Karpas-422 (cell line): Measurements from ENCODE around the gene PPP2R3B. TPM values are rescaled to one million over a fixed set of nuclear protein-coding genes. Genes with fewer than 3 reads are reported as not detected.

Source experiments
- DNase-seq: peaks from one replicate; pipeline ENCODE4 v3.0.0-alpha.2; 2015
- H2AFZ ChIP-seq: fragments of 200-600 bp; sonication (generic); 2 replicates; pipeline ENCODE4 v1.6.1; 2014; ENCODE audit warnings: antibody characterized with exemption, low read length, mixed read lengths
- H3K27ac ChIP-seq: fragments of 200-600 bp; sonication (generic); 2 replicates; pipeline ENCODE4 v1.5.1; 2014; ENCODE audit warnings: mild to moderate bottlenecking, low read length, moderate library complexity
- H3K27me3 ChIP-seq: fragments of 200-600 bp; sonication (generic); 2 replicates; pipeline ENCODE4 v1.6.1; 2014; ENCODE audit warnings: low read length, mixed read lengths
- H3K36me3 ChIP-seq: fragments of 200-600 bp; sonication (generic); 2 replicates; pipeline ENCODE4 v1.6.1; 2014; ENCODE audit warnings: low read length, mixed read lengths; ENCODE audit not compliant: insufficient read depth
- H3K4me1 ChIP-seq: fragments of 200-600 bp; sonication (generic); 2 replicates; pipeline ENCODE4 v1.6.1; 2014; ENCODE audit warnings: mild to moderate bottlenecking, low read length, mixed read lengths
- H3K4me2 ChIP-seq: fragments of 200-600 bp; sonication (generic); 2 replicates; pipeline ENCODE4 v1.6.1; 2014; ENCODE audit warnings: low read length, low read depth, mild to moderate bottlenecking; ENCODE audit not compliant: poor library complexity, severe bottlenecking
- H3K4me3 ChIP-seq: fragments of 200-600 bp; sonication (generic); 2 replicates; pipeline ENCODE4 v1.5.1; 2014; ENCODE audit warnings: mild to moderate bottlenecking, antibody characterized with exemption, low read length, mixed read lengths
- H3K79me2 ChIP-seq: fragments of 200-600 bp; sonication (generic); 2 replicates; pipeline ENCODE4 v1.6.1; 2014; ENCODE audit warnings: mild to moderate bottlenecking, low read length, mixed read lengths
- H3K9ac ChIP-seq: fragments of 200-600 bp; sonication (generic); 2 replicates; pipeline ENCODE4 v1.6.0; 2014; ENCODE audit warnings: low read length
- H3K9me2 ChIP-seq: fragments of 200-600 bp; sonication (generic), shearing (Covaris generic); replicated peaks from 2 replicates; pipeline ENCODE4 v1.6.0; 2014; ENCODE audit warnings: mild to moderate bottlenecking, low read length, moderate library complexity; ENCODE audit not compliant: insufficient read depth
- H3K9me3 ChIP-seq: fragments of 300-700, 200-600 bp; sonication (generic); 2 replicates; pipeline ENCODE4 v1.6.1; 2014; ENCODE audit warnings: low read length, mixed read lengths
- H4K20me1 ChIP-seq: fragments of 200-600 bp; sonication (generic); 2 replicates; pipeline ENCODE4 v1.6.1; 2014; ENCODE audit warnings: mild to moderate bottlenecking, antibody characterized with exemption, low read length, low read depth; ENCODE audit not compliant: insufficient read depth
- total RNA-seq: library from RNA; depleted of rRNA; stranded (reverse); fragments of >200 nt; shearing (Covaris generic); gene quantifications from 2 replicates; pipeline ENCODE4 v1.2.3, GENCODE V29; 2014; ENCODE audit warnings: low replicate concordance

Gene PPP2R3B
- total RNA-seq, 1 experiment from 2014 or later, result 23.2 TPM

DNA sequence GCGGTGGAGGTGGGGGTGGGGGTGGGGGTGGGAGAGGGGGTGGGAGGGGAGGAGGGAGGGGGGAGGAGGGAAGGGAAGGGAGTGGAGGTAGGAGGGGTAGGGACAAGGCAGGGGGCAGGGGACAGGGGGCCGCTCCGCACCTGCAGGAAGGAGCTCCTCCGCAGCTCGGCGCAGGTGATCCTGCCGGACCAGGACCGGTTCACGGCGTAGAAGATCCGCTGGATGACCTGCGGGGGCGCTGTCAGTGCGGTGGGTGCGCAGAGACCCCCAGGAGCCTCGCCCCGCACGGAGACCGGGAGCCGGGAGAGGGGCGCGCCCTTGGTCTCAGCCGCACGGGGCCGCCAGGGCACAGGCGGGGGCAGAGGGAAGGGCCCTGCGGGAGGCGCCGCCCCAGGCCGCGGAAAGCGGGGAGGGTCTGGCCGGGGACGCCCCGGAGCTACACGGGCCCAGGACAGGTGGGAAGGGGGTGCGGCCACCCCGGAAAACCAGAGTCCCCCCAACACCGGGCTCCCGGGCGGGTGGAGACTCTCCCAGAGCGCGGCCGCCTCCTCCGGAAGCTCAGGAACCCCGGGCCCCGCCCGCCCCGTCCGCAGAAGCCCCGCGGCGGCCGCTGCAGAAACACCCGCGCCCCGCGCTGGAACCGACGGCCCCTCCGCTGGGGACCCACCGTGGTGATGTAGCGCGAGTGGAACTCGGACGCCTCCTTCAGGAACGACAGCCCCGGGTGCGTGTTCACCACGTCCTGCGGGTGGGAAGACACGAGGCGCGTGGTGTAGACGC, 40.5 kb downstream of the PPP2R3B start:
- no peaks in the 10 kb centered on the region; the same call in 1 of the 2 replicates for H3K9me3 ChIP-seq

DNA sequence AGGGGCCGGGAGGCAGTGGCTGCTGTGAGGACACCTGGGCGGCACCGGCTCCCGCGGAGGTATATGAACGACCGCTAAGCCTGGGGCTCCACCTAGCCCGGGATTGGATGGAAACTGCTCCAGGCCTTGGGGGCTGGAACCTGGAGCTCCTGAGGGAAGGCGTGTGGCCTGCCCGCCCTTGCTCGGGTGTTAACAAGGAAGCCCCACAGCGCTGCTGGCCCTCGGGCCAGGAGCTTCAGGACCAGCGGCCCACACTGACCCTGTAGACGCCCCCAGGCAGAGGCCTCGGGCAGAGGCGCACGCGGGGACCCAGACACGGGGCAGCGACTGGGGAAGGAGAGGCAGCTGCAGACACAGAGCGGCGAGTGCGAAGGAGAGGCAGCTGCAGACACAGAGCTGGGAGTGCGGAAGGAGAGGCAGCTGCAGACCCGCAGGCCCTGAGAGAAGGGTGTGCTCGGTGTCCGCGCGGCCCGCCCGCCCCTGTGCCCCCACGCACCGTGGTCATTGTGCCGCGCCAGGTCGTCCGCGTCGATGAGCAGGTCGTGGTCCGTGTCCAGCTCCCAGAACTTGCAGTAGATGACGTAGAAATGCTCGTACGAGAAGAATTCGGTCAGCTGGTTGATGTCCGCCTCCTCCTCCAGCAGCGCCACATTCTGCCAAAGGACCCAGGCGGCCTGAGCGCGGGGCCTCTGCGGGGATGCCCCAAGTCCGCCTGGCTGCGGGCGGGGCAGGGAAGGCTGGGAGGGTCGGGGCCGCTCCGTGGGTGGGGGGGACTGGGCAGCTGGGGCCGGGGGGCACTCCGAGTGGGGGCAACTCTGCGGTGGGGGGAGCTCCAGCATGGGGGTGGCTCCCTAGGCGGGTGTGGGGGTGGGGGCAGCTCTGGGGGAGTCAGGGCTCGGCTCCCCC, 41.4 kb downstream of the PPP2R3B start:
- Histone ChIP-seq H3K36me3 (peaks cover 23% of the 10 kb centered on the region), H3K9me3 (no peaks in the 10 kb centered on the region; the same call in 1 of the 2 replicates)

More for the DNA sequence above, 40.5 kb downstream of the PPP2R3B start:
- H3K36me3 ChIP-seq, result peaks cover 25% of the 10 kb centered on the region
- H2AFZ ChIP-seq, result no peak overlapping the region
- H3K27me3 ChIP-seq, result no peaks in the 10 kb centered on the region
- no peak overlapping the region for H3K27ac ChIP-seq
- H3K4me3 ChIP-seq, result no peak overlapping the region
- H3K4me1 ChIP-seq, result no peaks in the 10 kb centered on the region
- no peak overlapping the region for H3K9ac ChIP-seq
- no peaks in the 10 kb centered on the region for H3K9me2 ChIP-seq
- H3K4me2 ChIP-seq, result no peak overlapping the region
- no peaks in the 10 kb centered on the region for H4K20me1 ChIP-seq
- DNase-seq, result no peak
- H3K79me2 ChIP-seq, result peaks cover 22% of the 10 kb centered on the region

GRCh38 chrX:344371-344901, 42.3 kb downstream of the PPP2R3B start:
- no peaks in the 10 kb centered on the region; the same call in 1 of the 2 replicates for H3K9me3 ChIP-seq

More for the DNA sequence above, 41.4 kb downstream of the PPP2R3B start:
- Histone ChIP-seq H3K4me1 (no peaks in the 10 kb centered on the region), H3K27me3 (no peaks in the 10 kb centered on the region), H3K4me3 (no peak overlapping the region), H4K20me1 (no peaks in the 10 kb centered on the region), H3K79me2 (peaks cover 22% of the 10 kb centered on the region), H3K27ac (no peak overlapping the region), H2AFZ (no peak overlapping the region), H3K9me2 (no peaks in the 10 kb centered on the region), H3K4me2 (no peak overlapping the region), H3K9ac (no peak overlapping the region)
- no peak for DNase-seq

DNA sequence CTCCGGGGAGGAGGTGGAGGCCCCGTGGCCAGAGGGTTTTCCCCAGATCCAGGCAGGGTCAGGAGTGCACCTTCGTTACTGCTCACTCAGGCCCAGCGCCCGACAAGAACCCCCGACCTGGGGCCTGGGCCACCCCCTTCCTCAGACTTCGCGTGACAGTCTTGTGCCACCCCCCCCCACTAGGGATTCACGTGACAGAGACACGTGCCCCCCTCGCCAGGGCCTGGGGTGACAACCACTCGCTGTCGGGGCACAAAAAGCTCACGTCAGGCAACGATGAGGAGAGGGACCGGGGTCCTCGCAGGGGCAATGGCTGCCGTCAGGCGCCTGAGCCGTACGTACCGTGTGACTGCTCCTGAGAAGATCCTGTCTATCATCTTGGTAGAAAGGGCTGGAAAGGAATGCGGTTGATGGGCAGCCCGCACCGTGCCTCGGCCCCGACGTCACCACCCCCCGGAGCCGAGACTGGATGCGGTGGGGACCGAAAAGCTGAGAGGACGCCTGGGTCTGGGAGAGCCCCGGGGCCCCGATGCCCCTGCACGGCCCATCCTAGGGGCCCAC, 45.1 kb downstream of the PPP2R3B start:
- no peak overlapping the region for H2AFZ ChIP-seq
- no peak overlapping the region for H3K4me3 ChIP-seq
- no peak overlapping the region for H3K27ac ChIP-seq
- no peak overlapping the region for H3K9ac ChIP-seq
- H4K20me1 ChIP-seq, result no peaks in the 10 kb centered on the region
- H3K36me3 ChIP-seq, result peaks cover 12% of the 10 kb centered on the region; the same call in 1 of the 2 replicates
- no peaks in the 10 kb centered on the region for H3K9me2 ChIP-seq
- no peaks in the 10 kb centered on the region for H3K27me3 ChIP-seq
- H3K79me2 ChIP-seq, result no peaks in the 10 kb centered on the region
- no peak overlapping the region for H3K4me2 ChIP-seq
- H3K9me3 ChIP-seq, result no peaks in the 10 kb centered on the region; the same call in 1 of the 2 replicates
- DNase-seq, result no peak
- no peaks in the 10 kb centered on the region for H3K4me1 ChIP-seq

More at GRCh38 chrX:344371-344901, 42.3 kb downstream of the PPP2R3B start:
- Histone ChIP-seq H2AFZ (no peak overlapping the region), H3K9ac (no peak overlapping the region), H3K4me1 (no peaks in the 10 kb centered on the region), H3K4me2 (no peak overlapping the region), H3K27ac (no peak overlapping the region), H3K36me3 (peaks cover 23% of the 10 kb centered on the region), H3K4me3 (no peak overlapping the region), H4K20me1 (no peaks in the 10 kb centered on the region), H3K9me2 (no peaks in the 10 kb centered on the region), H3K27me3 (no peaks in the 10 kb centered on the region), H3K79me2 (peaks cover 13% of the 10 kb centered on the region)
- DNase-seq, result no peak

DNA sequence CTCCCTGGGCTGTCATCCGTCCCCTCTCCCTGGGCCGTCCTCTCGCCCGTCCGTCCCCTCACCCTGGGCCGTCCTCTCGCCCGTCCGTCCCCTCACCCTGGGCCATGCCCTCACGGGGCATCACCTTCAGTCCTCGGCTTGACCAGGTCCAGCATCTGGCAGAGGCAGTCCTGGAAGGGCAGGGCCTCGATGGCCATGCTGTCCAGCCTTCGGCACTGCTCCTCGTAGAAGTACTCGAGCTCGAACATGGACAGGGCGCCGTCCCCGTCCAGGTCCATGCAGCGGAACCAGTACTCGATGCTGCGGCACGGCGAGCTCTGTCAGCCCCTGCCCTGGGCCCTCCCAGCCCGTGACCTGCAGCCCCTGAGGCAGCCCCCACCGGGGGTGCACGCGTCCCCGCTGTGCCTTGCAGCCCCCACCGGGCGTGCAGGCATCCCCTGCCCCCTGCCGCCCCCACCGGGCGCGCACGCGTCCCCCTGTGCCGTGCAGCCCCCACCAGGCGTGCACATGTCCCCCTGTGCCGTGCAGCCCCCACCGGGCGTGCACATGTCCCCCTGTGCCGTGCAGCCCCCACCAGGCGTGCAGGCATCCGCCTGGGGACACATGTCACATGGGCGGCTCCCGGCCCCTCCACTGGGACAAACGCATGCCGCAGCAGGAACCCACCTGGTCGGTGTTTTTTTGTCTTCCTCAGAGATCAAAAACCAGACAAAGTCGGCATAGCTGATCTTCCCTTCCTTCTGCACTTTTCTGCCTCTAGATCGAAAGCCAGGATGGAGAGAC, 45.9 kb downstream of the PPP2R3B start:
- Histone ChIP-seq H2AFZ (no peak overlapping the region), H3K9me3 (no peaks in the 10 kb centered on the region; the same call in 1 of the 2 replicates), H3K9ac (no peak overlapping the region), H3K9me2 (no peaks in the 10 kb centered on the region), H3K4me1 (no peaks in the 10 kb centered on the region), H4K20me1 (no peaks in the 10 kb centered on the region), H3K4me2 (no peak overlapping the region), H3K4me3 (no peak overlapping the region), H3K27ac (no peak overlapping the region), H3K79me2 (no peaks in the 10 kb centered on the region), H3K36me3 (peaks cover 11% of the 10 kb centered on the region; the same call in 1 of the 2 replicates), H3K27me3 (no peaks in the 10 kb centered on the region)
- no peak for DNase-seq

DNA sequence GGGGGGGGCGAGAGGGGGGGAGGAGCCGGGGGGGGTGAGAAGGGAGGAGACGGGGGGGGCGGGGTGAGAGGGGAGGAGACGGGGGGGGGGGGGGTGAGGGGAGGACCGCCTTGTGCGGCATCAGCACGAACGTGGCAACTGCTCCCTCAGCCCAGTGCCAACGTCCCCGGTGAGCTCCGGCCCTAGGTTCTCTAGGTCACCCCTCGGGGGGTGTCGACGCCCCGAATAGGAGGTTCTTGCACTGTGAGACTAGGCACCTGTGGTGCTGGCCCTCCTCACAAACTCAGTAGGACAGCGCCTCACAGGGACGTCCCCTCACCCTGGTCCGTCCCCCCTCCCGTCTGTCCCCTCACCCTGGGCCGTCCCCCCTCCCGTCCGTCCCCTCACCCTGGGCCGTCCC, 46.6 kb downstream of the PPP2R3B start:
- no peak overlapping the region for H3K4me3 ChIP-seq
- no peak overlapping the region for H3K4me2 ChIP-seq
- no peak for DNase-seq
- no peak overlapping the region for H2AFZ ChIP-seq
- H4K20me1 ChIP-seq, result no peaks in the 10 kb centered on the region
- H3K4me1 ChIP-seq, result no peaks in the 10 kb centered on the region
- no peak overlapping the region for H3K27ac ChIP-seq
- H3K36me3 ChIP-seq, result peaks cover 10% of the 10 kb centered on the region; the same call in 1 of the 2 replicates
- no peak overlapping the region for H3K9ac ChIP-seq
- H3K27me3 ChIP-seq, result no peaks in the 10 kb centered on the region
- H3K79me2 ChIP-seq, result no peaks in the 10 kb centered on the region
- H3K9me2 ChIP-seq, result no peaks in the 10 kb centered on the region
- no peaks in the 10 kb centered on the region; the same call in 1 of the 2 replicates for H3K9me3 ChIP-seq

DNA sequence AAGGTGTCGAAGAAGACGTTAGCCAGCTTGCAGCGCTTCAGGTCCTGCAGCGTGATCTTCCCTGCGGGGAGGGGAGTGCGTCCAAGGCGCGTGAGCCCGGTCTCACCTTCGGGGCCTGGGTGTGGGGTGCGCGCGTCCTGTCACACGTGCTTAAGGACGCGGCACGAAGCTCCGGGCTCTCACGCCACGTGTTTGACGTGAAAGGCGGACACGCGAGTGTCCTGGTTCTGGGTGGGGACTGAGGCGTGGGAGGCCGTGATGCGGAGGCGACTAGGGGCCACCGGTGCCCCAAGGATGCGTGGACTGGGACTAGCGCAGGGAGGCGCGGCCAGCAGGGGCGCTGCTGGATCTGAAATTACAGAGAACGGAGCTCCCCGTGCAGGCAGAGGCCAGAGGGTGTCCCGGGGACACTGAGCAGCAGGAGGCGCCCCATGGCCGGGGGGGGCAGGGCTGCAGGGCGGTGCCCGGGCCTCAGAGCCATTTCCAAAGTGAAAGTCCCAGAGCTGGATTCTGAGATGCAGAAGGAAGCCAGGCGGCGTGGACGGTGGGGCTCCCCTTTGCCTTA, 47.8 kb downstream of the PPP2R3B start:
- Histone ChIP-seq H3K27me3 (no peaks in the 10 kb centered on the region), H4K20me1 (no peaks in the 10 kb centered on the region), H3K9me2 (no peaks in the 10 kb centered on the region), H3K36me3 (peaks cover 3% of the 10 kb centered on the region; the same call in 1 of the 2 replicates), H3K9me3 (no peaks in the 10 kb centered on the region), H3K4me1 (no peaks in the 10 kb centered on the region), H2AFZ (no peak overlapping the region), H3K9ac (no peak overlapping the region), H3K79me2 (no peaks in the 10 kb centered on the region), H3K27ac (no peak overlapping the region), H3K4me3 (no peak overlapping the region), H3K4me2 (no peak overlapping the region)
- no peak for DNase-seq
